GM21423 (cell line): ENCODE data around the gene NFIB.

Experiments used
- ATAC-seq: cut with Tn5 transposase; IDR thresholded peaks from one replicate; pipeline ENCODE4 v1.9.1; 2021; ENCODE audit warnings: mild to moderate bottlenecking, moderate library complexity; ENCODE audit not compliant: unreplicated experiment

The NFIB gene

DNA sequence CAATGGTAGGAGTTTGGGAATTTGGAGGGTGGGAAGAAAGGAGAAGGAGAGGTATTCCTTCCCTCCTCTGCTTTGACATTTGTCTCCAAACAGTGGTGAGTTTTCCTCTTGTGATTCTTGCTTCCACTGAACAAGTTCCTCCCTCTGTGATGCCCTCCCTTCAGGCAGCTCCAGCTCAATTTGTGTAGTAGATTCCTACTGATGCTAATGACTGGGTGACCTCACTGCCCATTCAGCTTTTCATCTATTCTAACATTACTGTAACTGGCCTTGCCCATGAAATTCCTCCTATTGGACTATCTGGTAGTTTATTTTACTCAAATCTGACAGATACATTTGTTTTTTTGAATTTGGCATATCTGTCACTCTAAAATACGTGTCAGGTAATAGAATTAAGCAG is 121.4 kb downstream of the NFIB start:
- ATAC-seq = no peak

DNA sequence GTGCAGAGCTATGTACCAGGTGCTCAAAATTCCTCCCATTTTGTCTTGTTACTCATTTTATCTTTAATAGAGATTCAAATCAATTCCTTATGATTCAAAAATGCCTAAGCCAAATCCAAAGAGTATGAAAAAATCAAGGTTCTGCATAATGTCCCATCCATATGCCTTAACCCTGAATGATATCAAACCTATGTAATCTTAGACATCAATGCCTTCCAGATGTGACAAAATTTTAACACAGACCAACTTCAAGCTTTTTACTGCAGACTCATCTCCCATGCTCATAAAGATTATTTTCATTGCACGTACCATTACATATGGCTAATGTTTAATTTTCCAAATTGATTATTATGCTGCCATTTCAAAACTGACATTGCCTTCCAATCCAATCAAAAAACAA is 122.4 kb downstream of the NFIB start:
- no peak for ATAC-seq

DNA sequence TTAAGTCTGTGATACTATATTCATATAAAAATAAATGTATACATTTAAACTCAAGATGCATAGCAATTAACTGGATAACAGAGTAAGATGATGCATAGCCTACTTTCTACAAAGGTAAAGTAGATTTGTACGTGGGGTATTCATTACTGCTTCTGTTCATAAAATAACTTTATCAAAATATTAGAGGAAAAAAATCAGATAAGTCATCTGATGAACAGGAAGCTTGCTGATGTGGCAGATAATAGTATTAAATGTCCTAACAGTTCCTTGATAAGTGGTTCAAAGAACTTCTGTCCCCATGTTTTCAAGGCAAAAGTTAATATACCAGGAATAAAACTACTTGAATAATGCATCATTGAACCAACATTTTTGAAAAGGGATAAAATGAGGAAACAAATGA is 123.7 kb downstream of the NFIB start:
- ATAC-seq = no peak

DNA sequence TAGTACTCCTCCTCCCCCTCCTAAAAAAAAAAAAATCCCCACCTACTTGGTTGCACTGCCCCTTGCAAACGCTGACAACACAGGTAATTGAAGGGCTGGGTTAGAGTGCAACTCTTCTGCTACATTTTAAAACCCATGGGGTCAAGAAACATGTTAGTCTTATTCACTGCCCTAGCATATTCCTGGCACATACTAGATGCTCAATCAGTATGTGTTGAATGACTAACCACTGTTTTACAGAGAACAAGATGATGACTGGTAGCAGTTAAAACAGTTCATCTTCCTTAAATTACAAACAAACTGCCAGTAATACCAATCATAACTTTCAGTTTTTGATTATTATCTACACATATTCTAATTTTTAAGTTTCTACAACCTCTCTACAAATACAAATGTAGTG is 124.4 kb downstream of the NFIB start:
- ATAC-seq = no peak

DNA sequence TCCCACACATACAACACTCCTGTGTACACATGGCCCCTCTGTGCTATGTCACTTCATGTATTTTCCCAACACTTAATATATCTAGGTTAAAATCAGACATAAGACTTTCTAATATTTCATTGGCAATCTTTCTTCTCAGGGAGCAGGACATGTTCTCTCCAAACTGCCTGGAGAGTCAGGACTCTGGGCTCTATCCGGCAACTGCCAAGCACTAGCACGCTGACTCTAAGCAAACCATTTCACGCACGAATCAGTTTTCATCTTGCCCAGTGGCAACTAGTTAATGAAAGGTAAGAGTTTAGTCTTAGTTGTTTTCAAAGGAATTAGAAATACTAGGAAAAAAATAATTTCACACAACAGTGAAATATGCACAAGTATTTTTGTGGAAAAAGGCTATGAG is 124.8 kb downstream of the NFIB start:
- no peak for ATAC-seq

DNA sequence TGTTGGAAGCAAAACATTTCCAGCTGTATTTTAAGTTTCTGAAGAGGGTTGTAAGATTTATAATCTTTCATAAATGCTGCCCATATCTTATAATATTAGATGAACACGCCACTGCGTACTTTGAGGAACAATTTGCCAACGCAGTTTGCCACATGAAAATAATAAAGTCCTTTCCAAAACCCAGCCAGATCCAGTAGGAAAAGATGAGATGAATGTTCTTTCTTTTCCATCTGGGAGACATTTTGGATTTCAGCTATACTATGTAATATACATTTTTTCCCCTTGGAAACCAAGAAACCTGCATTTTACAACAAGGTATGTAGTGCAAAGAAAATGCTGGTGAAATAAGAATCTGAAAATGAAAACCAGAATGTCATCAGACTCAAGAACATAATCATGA is 125.4 kb downstream of the NFIB start:
- no peak for ATAC-seq

DNA sequence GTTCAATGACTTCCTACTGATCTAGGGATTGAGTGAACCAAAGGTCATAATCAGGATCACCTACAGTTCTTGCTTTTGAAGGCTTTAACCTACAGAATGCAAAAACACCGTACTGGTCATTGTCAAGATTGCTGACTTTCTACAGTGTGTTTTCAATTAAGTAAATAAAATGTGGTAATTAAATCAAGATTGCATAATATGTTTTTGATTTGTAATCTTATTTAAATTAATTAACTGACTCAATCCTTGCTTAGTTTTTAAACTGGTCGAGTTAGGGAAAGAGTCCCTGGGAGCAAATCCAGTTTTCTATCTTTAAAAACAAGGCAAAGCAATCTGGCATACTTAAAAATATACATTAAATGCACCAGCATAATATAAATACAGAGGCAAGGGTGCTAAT is 125.9 kb downstream of the NFIB start:
- no peak for ATAC-seq

DNA sequence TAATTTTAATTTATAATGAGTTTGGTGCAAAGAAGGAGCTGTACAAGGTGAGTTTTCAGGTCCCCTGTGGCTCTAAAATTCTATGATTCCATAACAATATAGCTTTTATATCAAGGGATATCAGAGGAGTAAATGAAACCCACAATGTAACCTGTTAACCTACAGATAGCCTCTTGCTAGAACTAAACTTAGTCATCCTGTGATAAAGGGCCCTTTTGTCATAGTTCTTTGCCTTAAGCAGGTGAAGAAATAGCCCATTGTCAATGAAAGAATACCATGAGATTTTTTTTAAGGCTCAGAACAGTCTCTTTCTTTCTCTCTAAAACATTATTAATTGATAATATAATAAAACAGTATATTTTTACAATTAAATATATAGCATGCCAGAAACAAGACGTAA is 127.8 kb downstream of the NFIB start:
- no peak for ATAC-seq

DNA sequence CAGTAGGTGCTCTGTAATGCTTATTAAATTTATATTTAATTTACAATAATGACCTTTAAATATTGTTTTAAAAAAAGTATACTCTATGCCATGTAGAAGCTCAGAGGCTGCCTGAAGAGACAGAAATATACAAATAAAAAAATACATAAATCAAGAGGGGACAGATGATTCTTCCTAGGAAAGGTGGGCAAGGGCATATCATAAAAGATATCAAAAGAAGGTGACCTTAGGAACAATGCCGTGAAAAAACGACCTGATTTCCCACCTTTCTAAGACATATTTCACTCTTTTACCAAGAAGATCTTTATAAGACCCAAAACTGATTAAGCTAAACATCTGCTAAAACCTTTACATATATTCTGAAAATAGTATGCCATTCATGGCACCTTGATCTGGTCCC is 128.9 kb downstream of the NFIB start:
- ATAC-seq = no peak

DNA sequence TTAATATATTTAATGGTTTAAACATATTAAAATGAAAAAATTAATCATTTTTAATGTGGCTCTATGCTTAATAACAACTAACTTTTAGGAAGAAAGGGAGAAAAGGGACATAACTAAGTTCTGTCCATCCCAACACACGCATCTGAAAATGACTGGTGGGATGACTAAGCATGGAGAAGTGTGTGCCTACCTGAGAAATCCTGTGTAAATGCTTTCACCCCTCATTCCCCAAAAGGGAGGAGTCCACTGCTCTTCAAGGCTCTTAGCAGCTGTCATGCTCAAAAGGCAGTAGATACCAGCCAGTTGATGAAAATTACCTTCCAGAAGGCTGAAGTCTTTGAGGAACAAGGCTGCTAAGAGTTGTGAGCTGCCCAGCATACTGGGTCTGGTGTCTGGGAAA is 130.9 kb downstream of the NFIB start:
- no peak for ATAC-seq

DNA sequence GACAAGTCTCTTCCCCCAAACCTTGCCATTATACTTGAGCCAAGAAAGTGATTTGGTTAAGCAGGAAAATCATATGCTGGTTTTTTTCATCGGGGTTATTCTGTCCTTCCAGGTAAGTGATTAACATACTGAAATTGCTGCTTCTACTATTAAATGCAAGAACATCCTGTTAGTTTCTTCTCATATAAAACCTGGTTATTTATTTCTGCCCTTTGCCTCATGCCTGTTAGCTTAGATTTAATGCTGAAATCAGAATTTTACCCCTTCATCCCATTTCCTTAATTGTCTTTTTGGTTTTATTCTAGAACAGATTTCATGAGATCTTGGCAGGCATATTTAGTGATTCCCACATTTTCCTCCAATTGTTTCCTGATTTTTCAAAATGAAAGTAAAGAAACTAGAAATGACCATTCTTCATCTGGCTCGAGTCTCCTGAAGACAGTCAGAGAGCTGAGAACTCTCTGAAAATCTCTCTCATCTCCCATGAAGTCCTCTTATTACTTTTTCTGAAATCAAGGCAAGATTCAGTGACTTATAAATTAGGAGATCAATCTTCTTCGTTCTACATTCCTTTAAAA is 132.9 kb downstream of the NFIB start:
- ATAC-seq = no peak

DNA sequence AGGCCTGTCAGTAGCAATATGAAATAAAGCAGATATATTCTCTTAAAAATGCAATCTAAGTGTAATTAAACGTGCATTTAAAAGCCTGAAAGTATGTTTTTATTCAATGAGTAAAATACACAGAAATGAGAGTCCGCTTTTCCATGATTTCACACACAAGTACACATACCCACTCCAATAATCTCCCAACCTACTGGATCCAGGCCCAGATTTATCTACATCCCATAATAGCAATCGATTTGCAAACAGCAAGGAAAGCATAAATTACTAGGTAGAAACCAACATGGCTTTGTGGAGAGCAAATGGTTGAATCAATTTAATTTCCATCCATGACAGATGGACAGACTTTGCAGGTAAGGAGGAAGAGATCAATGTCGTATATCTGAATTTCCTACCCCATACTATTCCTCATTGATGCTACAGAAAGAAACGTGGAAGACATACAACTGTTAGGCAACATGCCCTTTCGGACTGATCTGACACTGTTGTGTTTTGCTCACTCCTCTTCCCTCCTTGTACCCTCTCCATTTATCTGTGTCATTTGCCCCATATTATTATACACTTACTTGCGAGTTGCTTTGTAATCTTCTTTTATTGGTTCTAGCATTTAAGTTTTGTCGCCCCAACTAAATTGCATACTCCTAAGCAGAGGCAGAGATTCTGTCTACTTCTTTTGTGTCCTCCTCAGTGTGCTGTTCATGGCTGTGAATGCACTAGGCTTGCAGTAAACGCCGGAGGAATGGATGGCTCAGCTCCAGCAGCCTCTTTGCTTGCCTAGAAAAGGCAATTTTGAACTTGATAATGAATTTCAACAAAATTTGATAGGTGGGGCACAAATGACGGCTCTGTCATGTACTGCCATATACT is 133.6 kb downstream of the NFIB start:
- ATAC-seq = no peak

DNA sequence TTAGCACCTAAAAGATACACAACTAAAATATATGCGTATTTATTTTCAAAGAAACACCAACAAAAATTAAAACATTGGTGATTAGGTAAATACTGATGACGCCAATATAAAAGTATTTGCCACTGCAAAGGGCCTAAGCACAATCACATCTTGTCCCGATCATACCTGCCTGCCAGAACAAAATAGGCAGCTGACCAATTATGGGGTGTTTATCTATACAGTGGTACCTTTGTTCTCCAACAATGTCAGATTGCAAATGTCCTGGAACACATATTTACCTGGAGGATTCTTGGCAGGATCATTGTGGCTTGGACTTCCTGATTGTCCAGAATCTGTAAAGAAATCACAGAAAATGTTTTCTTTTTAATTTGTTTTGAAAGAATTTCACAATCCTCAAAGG is 134.5 kb downstream of the NFIB start:
- ATAC-seq = no peak

DNA sequence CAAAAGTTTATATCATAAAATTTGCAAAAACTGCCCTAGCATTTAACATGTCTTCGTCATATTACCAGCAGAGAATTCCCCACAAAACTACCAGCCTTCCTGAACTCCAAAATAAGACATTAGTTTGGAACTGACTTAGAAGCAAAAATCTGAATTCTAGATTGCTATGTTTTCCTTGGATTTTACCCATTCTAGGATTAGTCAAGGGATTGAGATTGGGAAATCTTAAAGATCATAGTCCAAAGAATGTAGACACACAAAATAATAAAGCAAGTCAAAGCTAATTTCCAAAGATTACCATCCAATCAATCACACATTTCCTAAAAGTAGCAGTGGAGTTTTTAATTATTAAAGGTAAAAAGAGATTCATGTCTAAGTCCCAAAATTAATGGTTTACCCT is 138.2 kb downstream of the NFIB start:
- no peak for ATAC-seq

DNA sequence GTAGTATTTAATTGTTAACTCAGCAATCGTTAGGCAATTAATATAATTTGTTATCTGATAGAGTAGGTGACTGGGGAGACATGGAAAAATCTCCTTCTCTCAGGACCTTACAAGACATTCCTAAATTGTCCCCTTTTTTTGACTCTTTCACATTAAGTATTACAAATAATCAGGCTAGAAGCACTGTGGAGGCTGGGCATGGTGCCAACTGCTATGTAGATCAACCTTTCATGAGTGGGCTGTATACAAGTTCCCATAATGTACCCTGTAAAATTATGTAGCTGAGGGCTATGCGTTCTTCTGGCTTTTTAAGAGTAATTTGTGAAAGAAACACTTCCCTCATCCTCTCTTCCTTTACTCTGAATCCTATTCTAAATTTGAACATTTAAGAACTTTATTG is 140.2 kb downstream of the NFIB start:
- ATAC-seq = no peak

DNA sequence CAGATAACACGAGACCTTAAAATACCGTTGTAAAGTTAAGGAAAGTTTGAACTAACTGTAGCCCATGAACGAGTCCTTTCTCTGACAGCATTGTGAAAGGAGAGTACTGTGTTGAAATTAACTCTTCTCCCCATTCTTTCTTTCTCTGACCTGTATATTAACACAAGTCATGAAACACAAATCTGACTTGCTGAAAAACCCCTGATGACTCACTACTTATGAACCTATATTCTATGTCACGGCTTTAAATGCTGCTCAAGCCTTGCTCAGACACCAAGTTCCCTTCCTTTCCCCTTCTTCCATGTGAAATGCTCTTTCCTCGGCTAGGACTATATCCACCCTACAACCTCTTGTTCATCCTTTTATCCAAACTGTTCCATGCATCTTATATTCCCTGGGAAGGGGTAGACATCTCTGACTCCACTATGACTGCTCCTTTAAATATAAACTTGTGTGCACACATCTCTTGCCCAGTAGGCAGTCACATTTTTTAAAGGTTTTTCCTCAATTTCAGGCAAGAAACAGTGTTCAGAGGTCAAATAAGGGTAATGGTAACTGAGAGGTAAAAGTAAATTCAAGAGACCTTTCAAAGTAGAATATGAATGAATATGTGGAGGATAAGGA is 142.9 kb downstream of the NFIB start:
- ATAC-seq = peak; percentile 51

DNA sequence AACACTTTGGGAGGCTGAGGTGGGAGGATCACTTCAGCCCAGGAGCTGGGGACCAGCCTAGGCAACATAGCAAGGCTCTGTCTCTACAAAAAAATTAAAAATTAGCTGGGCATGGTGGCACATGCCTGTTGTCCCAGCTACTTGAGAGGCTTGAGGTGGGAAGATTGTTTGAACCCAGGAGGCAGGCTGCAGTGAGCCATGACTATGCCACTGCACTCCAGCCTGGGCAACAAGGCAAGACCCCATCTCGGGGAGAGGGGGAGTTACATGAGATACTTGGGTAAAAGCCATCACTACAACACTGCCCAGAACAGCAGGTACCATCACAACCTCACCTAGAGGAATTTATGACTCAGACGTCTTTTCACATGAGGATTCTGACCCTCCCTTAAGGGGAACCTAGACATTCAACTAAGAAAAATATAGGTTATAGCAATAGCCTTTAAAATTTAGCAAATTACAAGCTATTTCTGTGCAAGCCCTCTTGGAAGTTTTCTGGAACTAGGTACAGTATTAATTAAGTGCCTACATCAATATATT is 143.5 kb downstream of the NFIB start:
- no peak for ATAC-seq

DNA sequence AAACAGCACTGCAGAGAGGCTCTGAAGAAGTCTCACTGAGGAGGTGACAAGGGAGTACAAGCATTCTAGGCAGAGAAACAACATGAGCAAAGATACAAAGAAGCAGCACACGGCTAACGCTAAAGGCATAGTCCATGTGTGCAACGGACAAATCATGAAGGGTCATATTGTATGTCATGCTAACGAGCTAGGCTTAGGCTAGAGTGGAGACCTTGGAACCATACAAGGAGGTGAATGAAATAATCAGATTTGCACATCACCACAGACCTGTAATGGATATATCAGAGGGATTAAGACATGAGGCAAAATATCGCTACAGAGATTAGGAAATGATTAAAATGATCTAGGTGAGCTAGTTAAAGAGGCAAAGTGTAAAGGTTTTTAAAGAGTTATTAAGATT is 145.6 kb downstream of the NFIB start:
- ATAC-seq = no peak

DNA sequence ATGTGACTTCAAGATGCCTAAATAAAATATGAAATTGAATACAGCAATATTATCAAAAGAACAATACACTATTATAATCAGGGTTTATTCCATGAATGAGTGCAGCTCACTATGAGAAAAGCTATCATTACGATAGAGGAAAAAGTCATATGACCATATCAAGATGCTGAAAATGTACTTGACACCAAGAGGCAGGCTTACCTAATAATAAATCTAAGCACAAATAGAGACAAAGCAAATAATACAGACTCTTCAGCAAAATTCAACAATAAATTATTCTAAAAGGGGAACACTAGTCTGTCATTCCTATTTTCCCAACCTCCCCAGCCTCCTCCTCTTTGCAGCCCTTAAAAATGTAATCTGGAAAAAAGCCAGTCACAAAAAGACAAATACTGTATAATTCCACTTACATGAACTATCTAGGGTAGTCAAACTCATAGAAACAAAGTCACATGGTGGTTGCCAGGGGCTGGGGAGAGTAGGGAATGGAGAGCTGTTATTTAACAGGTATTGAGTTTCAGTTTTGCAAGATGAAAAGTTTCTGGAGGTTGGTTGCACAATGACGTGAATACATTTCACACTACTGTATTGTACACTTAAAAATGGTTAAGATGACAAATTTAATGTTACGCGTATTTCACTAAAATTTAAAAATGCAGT is 148.4 kb downstream of the NFIB start:
- no peak for ATAC-seq

DNA sequence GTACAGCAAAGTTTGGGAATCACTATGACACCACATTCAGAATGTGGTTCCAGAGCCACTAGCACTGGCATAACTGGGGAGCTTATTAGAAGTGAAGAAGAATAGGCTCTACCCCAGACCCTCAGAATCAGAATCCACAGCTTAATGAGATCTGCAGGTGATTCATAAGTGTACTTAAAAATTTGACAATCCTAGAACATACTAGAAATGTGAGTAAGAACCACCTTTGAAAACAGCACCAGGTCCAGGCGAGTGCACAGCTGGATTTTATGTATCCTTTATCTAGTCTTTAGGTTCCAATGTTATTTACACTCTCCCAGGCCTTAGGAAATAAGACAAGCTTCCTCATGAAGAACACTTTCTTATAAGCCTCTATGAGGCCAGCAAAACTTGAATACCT is 149.0 kb downstream of the NFIB start:
- no peak for ATAC-seq

DNA sequence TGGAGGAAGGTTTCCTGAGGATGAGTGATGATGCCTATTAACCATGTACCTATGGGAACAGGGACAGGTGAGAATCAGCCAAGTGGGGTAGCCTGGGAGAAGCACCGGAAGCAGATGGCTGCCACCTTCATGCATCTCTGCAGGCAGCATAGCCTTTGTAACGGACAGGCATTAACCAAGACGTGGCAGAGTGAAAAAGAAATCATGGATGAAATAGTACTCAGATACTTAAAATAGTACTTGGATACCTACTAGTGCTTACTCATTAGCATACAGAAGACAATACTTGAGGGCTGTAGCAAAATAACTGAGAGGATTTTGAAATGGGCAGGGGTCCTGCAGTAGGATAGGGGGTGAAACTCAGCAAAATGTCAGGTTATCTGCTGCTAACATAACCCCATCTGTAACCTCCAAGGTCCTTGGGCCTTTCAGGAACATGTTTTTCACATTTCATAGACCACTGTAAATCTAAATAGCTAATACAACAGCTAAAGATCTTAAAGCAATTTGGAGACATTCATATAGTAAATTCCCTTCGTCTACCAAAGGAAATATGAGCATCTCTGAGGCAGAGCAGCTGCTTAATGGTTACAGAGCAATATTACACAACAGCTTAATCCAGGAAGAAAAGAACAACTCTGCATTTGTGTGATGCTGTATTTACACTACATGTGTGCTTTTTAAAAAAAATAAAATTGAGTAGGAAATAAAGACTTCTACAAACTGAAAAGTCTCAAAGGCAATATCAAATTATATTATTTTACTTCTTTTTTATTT is 154.3 kb downstream of the NFIB start:
- no peak for ATAC-seq
